ENCODE measurements around the gene QSOX2.

QSOX2 gene

GRCh38 chr9:136201609-136202453 is 43.8 kb downstream of the QSOX2 start:
- DNase-seq, result peak; percentile 56

GRCh38 chr9:136201174-136201573 is 44.4 kb downstream of the QSOX2 start:
- DNase-seq, result no peak

GRCh38 chr9:136200424-136200823 is 45.2 kb downstream of the QSOX2 start:
- no peak for DNase-seq

GRCh38 chr9:136199391-136200288 is 46.0 kb downstream of the QSOX2 start:
- DNase-seq, result no peak

GRCh38 chr9:136198605-136199083 is 47.0 kb downstream of the QSOX2 start:
- no peak for DNase-seq

- DNase-seq, result no peak
Measured at GRCh38 chr9:136197930-136198604, 47.5 kb downstream of the QSOX2 start.

GRCh38 chr9:136197084-136197875 is 48.3 kb downstream of the QSOX2 start:
- no peak for DNase-seq

- DNase-seq, result no peak
Measured at GRCh38 chr9:136196404-136197083, 49.1 kb downstream of the QSOX2 start.

- no peak for DNase-seq
Measured at GRCh38 chr9:136194540-136194939, 51.1 kb downstream of the QSOX2 start.

- no peak for DNase-seq
Measured at GRCh38 chr9:136193891-136194279, 51.7 kb downstream of the QSOX2 start.

GRCh38 chr9:136193127-136193890 is 52.3 kb downstream of the QSOX2 start:
- peak; percentile 48 for DNase-seq

GRCh38 chr9:136192289-136193126 is 53.1 kb downstream of the QSOX2 start:
- DNase-seq, result no peak

GRCh38 chr9:136191960-136192286 is 53.7 kb downstream of the QSOX2 start:
- DNase-seq, result no peak

GRCh38 chr9:136191099-136191959 is 54.3 kb downstream of the QSOX2 start:
- DNase-seq, result peak; percentile 43

GRCh38 chr9:136190656-136191055 is 55.0 kb downstream of the QSOX2 start:
- no peak for DNase-seq

- peak; percentile 85 for DNase-seq
Measured at GRCh38 chr9:136190237-136190601, 55.4 kb downstream of the QSOX2 start.

- DNase-seq, result peak; percentile 83
Measured at GRCh38 chr9:136189394-136190236, 56.0 kb downstream of the QSOX2 start.
